Measurements from ENCODE around the gene UFSP2.

UFSP2 gene

DNA sequence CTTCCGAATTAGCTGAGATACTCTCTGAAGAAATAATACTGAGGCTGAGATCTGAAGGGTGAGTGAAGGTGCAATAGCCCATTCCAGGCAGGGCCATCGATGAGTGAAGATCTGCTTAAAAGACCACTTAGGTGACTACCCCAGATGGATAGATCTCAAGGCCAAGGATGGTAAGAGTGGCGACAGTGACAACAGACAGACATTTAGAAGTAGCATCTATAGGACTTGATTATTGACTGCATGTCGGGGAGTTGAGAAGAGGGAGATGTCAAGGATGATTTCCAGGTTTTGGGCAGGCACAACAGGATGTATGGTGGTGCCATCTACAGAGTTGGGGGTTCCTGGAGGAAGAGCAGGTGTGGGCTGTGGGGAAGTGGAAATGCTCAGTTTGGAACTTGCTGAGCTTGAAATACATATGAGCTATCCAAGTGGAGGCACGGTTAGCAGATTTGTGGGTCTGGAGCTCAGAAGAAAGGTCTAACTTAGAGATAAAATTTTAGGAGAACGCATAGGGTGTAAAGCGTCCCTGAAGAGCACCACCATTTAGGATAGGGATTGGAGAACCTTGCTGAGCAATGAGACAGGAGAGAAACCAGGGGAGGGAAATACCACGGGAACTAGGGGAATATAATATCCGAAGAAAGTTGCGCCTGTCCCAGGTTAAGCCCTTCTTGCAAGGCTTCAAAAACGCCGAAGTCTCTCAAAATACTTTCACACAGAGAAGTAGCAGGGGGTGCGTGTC lies 688 bp downstream of the UFSP2 start:
- no peak for DNase-seq

DNA sequence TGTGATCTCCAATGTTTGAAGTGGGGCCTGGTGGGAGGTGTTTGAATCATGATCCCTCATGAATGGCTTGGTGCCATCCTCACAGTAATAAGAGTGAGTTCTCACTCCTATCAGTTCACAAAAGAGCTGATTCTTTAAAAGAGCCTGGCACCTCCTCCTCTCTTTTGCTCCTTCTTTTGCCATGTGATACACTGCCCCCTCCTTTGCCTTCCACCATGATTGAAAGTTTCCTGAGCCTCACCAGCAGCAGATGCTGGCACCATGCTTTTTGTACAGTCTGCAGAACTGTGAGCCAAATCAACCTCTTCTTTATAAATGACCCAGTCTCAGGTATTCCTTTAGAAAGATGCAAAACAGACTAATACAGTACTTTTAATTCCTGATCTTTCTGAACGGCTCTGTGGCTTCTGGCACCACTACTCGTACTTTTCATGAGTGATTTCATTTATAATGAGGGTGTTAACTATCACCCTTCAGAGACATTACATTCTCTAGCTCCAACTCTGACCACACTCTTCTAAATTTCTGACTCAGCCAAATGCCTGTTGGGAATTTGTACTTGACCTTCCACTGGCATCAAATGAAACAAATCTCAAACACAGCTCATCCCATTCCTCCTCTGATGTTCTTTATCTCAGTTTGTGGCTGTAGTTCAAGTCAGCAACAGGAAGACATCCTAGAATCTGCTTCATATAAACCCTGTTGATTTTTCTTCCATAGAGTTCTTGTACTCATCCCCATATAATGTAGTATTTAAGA lies 4.2 kb downstream of the UFSP2 start:
- no peak for DNase-seq

DNA sequence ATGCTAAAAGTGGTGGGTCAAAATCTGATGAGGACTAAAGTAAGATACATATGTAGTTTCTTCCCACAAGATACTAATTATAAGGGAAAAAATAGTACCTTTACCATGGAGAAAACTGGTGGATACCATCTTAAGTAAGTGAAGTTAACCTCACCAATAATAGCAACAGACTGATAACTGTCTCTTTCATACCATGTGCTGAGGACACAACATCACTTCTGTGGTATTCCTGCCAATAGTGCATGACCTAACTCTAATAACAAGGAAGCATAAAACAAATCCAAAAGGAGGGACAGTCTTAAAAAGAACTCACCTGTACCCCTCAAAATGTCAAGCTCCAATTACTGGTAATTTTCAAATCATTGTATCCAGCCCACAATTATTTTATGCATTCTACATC lies 8.8 kb downstream of the UFSP2 start:
- DNase-seq, result no peak

GRCh38 chr4:185412412-185412811 lies 13.4 kb downstream of the UFSP2 start:
- no peak for DNase-seq

GRCh38 chr4:185411849-185412248 lies 13.9 kb downstream of the UFSP2 start:
- DNase-seq, result no peak

- no peak for DNase-seq
Observed at GRCh38 chr4:185408432-185408831, 17.3 kb downstream of the UFSP2 start.

DNA sequence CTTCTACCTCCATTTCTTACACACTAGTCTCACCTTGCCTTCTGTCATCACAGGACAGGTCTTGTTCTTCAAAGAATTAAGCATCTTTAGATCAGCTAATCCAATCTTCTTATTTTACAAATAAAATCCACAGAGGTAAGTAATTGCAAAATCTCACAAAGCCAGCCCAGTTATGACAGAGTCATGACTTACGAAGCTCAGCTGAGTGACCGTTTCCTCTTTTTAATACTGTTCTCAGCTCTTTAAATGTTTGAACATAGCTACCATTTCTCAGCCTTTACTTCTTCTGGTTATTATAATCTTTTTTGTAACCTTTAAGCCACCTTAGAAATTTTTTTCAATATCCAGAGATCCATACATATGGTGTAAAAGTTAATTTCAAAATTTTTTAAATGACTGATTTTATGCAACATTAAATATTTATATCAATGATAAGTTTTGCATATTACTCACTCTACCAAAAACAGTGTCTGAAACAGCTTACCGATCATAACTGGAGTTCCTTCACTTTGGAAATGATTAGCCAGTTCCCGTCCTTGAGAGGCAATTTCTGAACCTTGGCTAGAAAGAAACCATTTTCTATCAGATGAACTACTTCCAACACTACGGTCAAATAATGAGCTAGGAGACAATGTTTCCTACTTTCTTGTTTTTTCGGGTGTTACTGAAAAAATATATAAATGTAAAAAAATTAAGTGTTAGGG lies 20.3 kb downstream of the UFSP2 start:
- DNase-seq, result no peak

GRCh38 chr4:185404031-185404430 lies 21.7 kb downstream of the UFSP2 start:
- DNase-seq, result no peak

DNA sequence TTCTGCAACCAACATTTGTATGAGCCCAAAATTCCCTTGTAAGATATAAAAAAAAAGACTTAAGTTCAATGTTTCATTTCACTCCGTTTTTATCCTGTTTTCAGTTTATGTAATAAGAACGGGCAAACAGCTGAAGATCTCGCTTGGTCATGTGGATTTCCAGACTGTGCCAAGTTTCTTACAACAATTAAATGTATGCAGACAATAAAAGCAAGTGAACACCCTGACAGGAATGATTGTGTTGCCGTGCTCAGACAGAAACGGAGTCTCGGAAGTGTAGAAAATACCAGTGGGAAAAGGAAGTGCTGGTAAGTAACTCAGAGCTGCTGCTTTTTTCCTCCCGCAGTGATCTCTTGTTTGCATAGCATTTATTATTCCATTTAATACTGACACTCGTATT lies 26.3 kb downstream of the UFSP2 start:
- no peak for DNase-seq

GRCh38 chr4:185398618-185399017 lies 27.1 kb downstream of the UFSP2 start:
- no peak for DNase-seq

- peak; percentile 88 for DNase-seq
Observed at GRCh38 chr4:185396724-185397385, 28.9 kb downstream of the UFSP2 start, which contains the start of gene ANKRD37. ANKRD37 (plus strand) TSS chr4:185396841; CDS start chr4:185396924, 83 bp downstream.

DNA sequence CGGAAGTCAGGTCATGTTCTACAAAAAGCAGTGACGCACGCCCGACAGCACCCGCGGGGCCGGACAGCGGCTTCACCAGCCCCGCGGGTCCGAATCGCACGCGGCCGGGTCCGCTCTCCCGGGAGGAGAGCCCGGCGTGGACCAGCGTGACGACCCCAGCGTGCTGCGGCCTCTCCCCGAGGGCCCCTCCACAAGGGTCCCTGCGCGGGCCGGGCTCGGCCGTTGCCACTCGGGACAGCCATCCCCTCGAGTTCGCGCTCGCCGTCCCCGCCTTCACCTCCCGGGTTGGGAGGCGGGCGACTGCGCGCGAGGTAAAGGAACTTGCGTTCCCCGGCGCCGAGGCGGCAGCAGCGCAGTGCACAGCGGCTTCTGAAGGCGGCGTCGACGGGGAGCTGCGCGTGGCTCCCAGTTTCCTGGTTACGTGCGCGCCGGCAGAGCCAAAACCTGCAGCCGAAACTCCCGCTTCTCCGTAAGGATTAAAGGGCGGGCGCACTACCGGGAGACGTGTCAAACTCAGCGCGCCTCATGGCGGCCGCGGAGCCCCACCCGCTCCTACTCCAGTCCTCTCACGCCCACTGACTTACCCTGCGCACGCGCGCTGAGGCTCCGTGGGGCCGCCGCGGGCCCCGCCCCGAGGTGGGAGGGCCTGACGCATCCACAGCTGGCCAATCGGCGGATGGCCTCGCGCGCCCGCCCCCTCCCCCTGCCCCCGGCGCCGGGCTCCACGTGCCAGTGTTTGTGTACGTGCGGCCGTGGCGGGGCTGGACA lies 29.6 kb downstream of the UFSP2 start:
- peak; percentile 99 for DNase-seq

DNA sequence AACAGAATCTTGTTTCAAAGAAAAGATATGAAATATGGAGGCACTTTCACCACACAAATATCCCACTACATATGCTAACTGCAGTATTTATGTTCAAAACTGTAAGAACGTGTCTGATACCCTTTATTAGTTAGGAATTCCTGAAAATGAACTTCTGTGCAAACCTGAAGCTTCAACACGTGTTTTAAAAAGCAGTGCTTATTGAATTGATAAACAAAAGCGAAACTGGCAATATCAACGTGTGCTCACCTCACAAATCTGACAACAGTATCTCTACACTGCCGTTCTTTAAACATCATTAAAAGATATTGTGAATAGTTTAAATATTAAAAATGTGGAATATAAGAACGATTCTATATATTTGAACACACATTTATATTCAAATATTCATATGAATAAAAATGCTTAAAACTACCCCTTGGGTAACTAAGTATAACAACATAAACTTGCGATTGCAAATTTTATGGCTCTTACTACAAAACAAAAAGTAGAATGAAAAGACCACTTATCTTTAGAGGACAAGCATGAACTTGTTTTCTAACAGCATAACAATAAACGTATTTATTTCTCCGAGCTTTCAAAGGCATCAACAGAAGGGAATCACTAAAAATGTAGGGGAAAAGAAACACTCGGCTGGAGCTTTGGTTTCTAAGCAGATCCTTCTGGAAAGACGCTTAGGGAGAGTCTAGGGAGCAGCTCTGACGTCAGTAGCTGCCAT lies 30.4 kb downstream of the UFSP2 start, which contains the start of gene LRP2BP:
LRP2BP (minus strand) TSS at position 687 of the 718 bp plus-strand sequence. CDS start 17,738 bp downstream, outside the sequence.
- no peak for DNase-seq

DNA sequence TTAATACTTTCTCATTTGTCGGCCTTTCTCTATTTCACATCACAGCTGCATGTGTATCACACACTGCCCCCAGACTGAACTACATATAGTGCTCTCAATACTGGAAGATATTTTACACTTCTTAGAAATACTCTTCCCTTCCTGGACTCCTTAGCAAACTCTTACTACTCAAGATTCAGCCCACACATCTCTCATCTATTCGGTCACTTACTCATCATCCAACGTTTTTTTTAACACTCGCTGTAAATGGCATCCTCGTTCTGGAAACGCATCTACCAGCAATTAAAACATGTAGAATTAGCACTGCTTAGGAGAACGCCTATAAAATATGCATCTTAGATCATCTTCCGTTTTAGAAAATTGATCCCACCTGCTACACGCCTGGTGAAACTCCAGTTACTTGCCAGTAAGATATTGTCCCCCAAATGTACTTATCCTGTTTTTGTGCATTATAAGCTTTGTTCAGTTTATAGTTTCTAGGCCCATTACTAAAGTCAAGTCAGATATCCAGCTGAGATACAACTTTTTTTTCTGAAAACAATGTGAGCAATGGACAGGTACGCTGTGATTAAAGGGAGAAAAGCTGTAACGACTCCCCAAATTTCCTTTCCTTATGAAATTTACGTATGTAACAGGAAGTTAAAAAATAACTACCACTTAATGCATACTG lies 31.1 kb downstream of the UFSP2 start:
- DNase-seq, result no peak

GRCh38 chr4:185392156-185392555 lies 33.6 kb downstream of the UFSP2 start:
- DNase-seq, result no peak

DNA sequence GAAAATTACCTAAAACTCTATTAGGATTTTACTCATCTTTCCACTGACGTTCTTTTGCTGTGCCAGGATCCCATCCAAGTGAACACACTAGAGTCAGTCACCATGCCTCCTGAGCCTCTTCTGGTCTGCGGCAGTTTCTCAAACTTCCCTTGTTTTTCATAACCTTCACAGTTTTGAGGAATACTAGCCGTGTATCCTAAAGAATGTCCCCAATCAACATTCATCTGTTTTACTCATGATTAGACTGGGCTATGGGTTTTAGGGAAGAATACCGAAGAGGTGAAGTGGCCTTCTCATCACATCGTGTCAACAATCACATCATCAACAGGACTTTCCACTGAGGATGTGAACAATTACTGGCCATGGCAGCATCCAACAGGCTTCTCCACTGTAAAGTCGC lies 34.8 kb downstream of the UFSP2 start:
- DNase-seq, result no peak

DNA sequence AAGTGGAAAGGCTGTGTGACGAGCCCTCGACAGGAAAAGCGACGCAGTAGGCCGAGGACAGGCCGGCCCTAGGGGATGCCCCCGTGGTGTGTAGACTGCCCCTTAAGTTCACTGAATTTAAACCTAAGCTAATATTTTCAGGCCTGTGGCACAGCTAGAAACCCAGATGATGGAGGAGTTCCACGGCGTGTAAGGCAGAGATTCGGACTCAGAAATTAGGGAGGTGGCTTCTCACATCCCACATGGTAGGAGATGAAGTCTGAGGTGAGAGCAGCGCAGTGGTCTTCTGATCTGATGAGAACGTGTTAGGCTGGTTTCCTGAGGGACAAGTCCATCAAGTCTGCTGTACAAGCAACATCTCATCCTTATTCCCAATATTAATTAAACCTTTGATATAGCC lies 37.8 kb downstream of the UFSP2 start:
- DNase-seq, result no peak

GRCh38 chr4:185384930-185385331 lies 40.8 kb downstream of the UFSP2 start:
- DNase-seq, result no peak

DNA sequence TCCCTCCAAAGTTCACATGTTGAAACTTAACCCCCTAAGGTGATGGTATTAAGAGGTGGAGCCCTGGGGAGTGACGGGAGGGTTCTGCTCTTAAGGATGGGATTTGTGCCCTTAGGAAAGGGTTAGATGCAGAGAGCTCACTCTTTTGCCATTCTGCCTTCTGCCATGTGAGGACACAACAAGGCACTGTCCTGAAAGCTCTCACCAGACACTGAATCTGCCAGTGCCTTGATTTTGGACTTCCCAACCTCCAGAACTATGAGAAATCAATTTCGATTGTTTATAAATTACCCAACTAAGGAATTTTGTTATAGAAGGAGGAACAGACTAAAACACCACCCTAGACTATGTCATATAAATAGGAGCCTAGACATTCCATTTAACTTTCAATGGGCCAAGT lies 41.7 kb downstream of the UFSP2 start:
- no peak for DNase-seq

DNA sequence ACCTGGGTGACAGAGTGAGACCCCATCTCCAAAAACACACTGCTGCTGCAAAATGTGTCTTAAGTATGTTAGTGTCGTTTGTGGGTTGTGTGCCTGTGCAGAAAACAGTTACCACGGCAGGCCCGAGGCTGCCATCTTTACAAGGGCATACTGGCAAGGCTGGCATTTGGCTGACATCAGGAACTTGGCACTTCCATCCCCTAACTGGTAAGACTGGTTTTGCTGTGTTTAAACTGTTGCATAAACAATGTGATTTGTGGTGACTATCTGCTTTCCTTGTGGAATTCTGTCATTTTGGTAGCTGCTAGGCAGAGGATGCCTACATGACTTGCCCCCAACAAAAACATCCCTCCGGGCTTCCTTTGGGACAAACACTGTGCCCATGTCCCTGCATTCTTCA lies 42.3 kb downstream of the UFSP2 start:
- no peak for DNase-seq

DNA sequence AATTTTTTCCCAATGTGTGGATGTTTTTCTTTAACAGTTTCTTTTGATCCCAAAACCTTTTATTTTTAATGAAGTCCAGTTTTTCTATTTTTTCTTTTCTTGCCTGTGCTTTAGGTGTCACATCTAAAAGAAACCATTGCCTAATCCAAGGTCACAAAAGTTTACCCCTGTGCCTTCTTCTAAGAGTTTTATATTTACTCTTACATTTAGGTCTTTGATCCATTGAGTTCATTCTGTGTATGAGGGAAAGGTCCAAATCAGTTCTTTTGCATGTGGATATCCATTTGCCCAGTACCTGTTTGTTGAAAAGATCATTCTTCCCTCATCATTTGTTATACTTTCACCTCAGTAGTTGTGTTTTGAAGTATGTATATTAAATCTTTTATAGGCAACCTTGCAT lies 43.0 kb downstream of the UFSP2 start:
- no peak for DNase-seq

Measured in islet precursor cell (in vitro differentiated cells).